ENCODE results near the gene AATK. TPM values are rescaled to one million over a fixed set of nuclear protein-coding genes. Genes with fewer than 3 reads are reported as not detected.

Gene AATK
- total RNA-seq, 4 donors from 2014 or later = 0.51 to 5.9 (median 3.0) TPM

DNA sequence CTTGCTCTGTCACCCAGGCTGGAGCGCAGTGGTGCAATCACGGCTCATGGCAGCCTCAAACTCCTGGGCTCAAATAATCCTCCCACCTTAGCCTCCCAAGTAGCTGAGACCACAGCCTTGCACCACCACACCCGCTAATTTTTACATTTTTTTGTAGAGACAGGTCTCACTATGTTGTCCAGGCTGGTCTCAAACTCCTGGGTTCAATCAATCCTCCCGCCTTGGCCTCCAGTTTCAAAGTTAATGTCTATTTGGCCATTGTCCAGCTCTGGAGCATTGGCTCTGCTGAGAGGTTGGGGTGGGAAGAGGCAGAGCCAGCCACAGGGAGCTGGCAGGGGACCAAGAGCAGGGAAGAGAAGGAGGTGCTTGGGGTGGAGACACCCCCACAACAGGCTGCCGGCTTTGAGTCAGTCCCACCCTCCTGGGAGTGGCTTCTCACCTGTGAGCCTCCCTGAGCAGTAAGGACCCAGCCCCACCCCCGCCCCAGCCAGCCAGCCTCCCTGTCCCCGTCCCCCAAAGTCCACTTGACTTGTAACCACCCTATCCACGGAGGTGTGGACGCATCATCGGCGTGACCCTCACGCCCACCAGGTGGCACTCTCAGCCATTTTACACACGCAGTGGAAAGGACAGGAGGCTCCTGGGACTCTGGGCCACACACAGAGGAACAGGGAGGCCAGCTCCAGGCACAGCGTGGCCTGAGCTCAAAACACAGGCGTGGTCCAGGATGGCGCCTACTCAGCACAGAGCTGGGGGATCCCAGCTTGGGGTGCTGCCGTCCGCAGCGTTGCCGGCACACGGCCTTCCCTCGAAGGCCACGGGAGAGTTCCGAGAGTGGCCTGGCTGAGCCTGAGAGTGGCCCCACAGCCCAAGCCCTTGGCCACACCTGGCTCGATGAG is 23.5 kb downstream of the AATK start:
- Histone ChIP-seq H3K9me3 (no peaks in the 10 kb centered on the region), H3K36me3 (no peaks in the 10 kb centered on the region), H3K27ac (no peak overlapping the region), H3K27me3 (no peaks in the 10 kb centered on the region), H3K4me1 (peaks cover 0 to 4% of the 10 kb centered on the region in 2 donors), H3K4me3 (no peak overlapping the region)
- intact Hi-C loops (cut with DNase I; ENCODE audit: low total_unique reads) = no loop called here
- DNase-seq = peak; percentile 65 to 68
- TF ChIP-seq, protein P1, sequence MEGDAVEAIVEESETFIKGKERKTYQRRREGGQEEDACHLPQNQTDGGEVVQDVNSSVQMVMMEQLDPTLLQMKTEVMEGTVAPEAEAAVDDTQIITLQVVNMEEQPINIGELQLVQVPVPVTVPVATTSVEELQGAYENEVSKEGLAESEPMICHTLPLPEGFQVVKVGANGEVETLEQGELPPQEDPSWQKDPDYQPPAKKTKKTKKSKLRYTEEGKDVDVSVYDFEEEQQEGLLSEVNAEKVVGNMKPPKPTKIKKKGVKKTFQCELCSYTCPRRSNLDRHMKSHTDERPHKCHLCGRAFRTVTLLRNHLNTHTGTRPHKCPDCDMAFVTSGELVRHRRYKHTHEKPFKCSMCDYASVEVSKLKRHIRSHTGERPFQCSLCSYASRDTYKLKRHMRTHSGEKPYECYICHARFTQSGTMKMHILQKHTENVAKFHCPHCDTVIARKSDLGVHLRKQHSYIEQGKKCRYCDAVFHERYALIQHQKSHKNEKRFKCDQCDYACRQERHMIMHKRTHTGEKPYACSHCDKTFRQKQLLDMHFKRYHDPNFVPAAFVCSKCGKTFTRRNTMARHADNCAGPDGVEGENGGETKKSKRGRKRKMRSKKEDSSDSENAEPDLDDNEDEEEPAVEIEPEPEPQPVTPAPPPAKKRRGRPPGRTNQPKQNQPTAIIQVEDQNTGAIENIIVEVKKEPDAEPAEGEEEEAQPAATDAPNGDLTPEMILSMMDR (IDR thresholded peaks at IDR 0.05) = peak; percentile 52 to 73 (median 64)
- TF ChIP-seq POLR2A (IDR thresholded peaks at IDR 0.05) = no peak

DNA sequence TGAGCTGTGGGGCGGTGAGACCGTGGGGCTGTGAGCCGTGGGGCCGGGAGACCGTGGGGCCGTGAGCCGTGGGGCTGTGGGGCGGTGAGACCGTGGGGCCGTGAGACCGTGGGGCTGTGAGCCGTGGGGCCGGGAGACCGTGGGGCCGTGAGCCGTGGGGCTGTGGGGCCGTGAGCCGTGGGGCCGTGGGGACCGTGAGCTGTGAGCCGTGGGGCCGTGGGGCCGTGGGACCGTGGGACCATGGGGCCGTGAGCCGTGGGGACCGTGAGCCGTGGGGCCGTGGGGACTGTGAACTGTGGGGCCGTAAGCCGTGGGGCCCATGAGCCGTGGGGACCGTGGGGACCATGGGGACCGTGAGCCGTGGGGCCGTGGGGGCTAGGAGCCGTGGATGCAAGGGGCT is 25.3 kb downstream of the AATK start:
- intact Hi-C loops (cut with DNase I; ENCODE audit: low total_unique reads) = no loop called here
- DNase-seq = no peak
- Histone ChIP-seq H3K4me3 (no peak overlapping the region), H3K27ac (no peak overlapping the region), H3K9me3 (no peaks in the 10 kb centered on the region), H3K27me3 (no peaks in the 10 kb centered on the region), H3K36me3 (no peaks in the 10 kb centered on the region), H3K4me1 (peaks cover 0 to 4% of the 10 kb centered on the region in 2 donors)
- TF ChIP-seq, protein P1 (IDR thresholded peaks at IDR 0.05) = no peak
- TF ChIP-seq POLR2A (IDR thresholded peaks at IDR 0.05) = no peak

DNA sequence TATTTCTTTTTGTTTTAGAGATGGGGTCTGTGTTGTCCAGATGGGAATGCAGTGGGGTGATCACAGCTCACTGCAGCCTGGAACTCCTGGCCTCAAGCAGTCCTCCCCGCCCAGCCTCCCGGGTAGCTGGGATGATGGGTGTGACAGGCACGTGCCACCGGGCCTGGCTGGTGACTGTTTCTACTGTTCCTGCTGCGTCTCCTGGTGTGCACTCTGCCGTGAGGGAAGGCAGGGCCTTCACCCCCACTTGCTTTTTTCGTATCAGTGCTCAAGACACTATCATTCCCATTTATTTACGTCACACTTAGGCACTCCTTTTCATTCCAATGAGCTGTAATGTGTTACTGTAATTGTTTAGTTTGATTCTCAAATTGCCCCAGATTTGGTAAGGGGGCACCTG is 26.0 kb downstream of the AATK start:
- Histone ChIP-seq H3K36me3 (no peaks in the 10 kb centered on the region), H3K27me3 (no peaks in the 10 kb centered on the region), H3K4me3 (no peak overlapping the region), H3K4me1 (peaks cover 0 to 4% of the 10 kb centered on the region in 2 donors), H3K27ac (no peak overlapping the region), H3K9me3 (no peaks in the 10 kb centered on the region)
- TF ChIP-seq POLR2A (IDR thresholded peaks at IDR 0.05) = no peak
- TF ChIP-seq, protein P1 (IDR thresholded peaks at IDR 0.05) = no peak
- no peak for DNase-seq
- intact Hi-C loops (cut with DNase I; ENCODE audit: low total_unique reads) = no loop called here

DNA sequence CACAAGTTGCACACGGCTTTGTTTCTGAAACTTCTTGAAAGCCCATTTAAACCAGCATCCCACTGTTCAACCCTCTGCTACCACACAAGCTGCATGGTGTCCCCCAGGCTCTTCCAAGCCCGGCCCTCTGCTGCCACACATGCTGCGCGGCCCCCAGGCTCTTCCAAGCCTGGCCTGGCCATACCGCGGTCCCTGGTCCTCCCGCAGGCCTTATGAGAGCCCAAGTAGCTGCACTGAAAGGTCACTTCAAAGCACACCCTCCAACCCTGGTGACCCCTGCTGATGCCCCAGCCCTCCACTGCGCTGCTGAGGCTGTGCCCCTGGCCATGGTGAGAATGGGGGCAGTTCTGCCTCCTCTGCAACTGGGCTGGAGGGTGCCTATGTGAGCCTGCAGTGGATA is 26.6 kb downstream of the AATK start:
- no peak overlapping the region for H3K4me3 ChIP-seq
- H3K9me3 ChIP-seq = no peaks in the 10 kb centered on the region
- H3K36me3 ChIP-seq = no peaks in the 10 kb centered on the region
- TF ChIP-seq POLR2A (IDR thresholded peaks at IDR 0.05) = no peak
- TF ChIP-seq, protein P1 (IDR thresholded peaks at IDR 0.05) = no peak
- H3K27me3 ChIP-seq = no peaks in the 10 kb centered on the region
- peaks cover 0 to 4% of the 10 kb centered on the region in 2 donors for H3K4me1 ChIP-seq
- H3K27ac ChIP-seq = no peak overlapping the region
- no peak for DNase-seq
- intact Hi-C loops (cut with DNase I; ENCODE audit: low total_unique reads) = no loop called here

DNA sequence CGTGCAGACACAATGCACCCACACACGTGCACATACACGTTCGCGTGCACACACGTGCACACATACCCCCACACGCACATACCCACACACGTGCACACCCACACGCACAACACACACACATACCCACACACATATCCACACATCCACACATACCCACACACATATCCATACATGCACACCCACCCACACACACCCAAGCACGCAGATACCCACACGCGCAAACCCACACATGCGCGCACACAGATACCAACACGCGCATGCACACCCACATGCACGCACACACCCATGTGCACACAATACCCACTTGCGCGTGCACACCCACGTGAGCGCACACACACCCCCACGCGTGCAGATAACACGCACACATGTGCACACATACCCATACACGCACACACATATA is 27.5 kb downstream of the AATK start:
- H3K4me3 ChIP-seq = no peak overlapping the region

More for the DNA sequence above, 27.5 kb downstream of the AATK start:
- TF ChIP-seq, protein P1 (IDR thresholded peaks at IDR 0.05) = no peak
- TF ChIP-seq POLR2A (IDR thresholded peaks at IDR 0.05) = no peak
- Histone ChIP-seq H3K27me3 (no peaks in the 10 kb centered on the region), H3K4me1 (peaks cover 0 to 4% of the 10 kb centered on the region in 2 donors), H3K36me3 (no peaks in the 10 kb centered on the region), H3K9me3 (no peaks in the 10 kb centered on the region), H3K27ac (no peak overlapping the region)
- intact Hi-C loops (cut with DNase I; ENCODE audit: low total_unique reads) = no loop called here
- no peak for DNase-seq
